NCI-H2227 treated with DMSO at 0.1 percent for 48 hours (cell line): ENCODE measurements around the gene CRYM.
"Not testable (repeated sequence)": the region's sequence is repeated elsewhere in the genome, so short reads cannot be mapped to it uniquely, and the experiment has no call there.

Experiments
- DNase-seq: peaks from one replicate; lab custom pipeline; 2025; lab: John Stamatoyannopoulos, UW

CRYM gene

GRCh38 chr16:21277927-21278706 is at the start of gene CRYM:
CRYM (minus strand) TSS chr16:21278290; CDS start chr16:21278251, 39 bp downstream.
- DNase-seq, result no peak

DNA sequence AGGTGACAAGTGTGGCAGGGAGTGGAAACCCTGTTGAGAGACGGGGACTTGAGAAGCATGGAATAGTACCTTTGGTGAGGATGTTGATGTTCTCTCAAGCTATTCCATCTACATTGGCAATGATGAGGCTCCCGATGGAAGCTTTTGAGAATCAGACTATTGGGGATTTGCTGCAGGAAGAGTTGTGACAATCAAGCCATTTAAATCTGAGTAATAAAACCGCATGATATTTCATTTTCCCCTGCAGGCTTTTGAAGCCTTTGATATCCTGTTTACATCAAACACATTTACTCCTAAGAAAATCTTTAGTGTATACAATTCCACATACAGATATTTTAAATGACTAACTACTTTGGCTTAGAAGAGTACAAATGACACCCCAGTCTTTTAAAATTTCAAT is 49.0 kb upstream of the CRYM start:
- no peak for DNase-seq

DNA sequence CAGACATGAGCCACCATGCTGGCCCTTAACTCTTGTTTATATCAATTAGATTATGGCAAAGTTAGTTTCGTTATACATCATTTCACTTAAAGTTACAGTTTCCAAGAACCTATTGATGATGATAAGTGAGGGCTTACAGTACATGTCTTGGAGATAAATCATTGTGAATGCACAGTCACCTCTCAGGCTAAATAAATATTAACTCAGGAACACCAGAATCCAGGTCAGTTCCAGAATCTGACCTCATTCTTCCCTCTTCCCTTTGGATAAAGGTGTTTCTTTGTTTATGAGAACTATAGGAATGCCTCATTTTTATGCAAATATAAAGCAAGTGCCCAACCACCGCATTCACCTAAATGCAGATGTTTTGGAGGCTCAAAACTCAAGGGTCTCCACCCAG is 48.4 kb upstream of the CRYM start:
- DNase-seq, result no peak

- DNase-seq, result no peak
Observed at GRCh38 chr16:21324267-21324666, 46.2 kb upstream of the CRYM start.

DNA sequence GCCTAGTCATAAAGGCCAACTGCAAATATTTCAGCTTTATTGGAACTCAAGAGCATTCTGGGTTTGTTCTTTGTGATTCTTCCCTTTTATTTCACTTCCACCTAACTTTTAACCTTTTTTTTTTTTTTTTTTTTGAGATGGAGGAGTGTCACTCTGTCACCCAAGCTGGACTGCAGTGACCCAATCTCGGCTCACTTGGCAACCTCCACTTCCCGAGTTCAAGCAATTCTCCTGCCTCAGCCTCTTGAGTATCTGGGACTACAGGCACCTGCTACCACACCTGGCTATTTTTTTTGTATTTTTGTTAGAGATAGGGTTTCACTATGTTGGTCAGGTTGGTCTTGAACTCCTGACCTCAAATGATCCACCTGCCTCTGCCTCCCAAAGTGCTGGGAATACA is 44.2 kb upstream of the CRYM start:
- DNase-seq, result not testable (repeated sequence)

- DNase-seq, result no peak
Observed at GRCh38 chr16:21321736-21322135, 43.6 kb upstream of the CRYM start.

DNA sequence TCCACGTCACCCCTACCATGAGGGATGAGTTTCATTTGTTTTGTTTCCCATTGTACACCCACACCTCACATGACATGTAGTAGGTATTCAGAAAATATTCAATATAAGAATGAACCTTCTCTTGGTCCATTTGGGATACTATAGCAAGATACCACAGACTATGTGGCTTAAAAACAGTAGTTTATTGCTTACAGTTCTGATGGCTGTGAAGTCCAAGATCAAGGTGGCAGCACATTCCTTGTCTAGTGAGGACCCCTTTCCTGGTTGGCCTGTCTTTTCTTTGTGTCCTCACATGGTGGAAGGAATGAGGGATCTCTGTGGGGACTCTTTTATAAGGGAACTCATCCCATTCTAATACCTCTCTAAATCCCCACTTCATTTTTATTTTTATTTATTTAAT is 36.2 kb upstream of the CRYM start:
- DNase-seq, result no peak

GRCh38 chr16:21312863-21313372 is 34.8 kb upstream of the CRYM start:
- not testable (repeated sequence) for DNase-seq

DNA sequence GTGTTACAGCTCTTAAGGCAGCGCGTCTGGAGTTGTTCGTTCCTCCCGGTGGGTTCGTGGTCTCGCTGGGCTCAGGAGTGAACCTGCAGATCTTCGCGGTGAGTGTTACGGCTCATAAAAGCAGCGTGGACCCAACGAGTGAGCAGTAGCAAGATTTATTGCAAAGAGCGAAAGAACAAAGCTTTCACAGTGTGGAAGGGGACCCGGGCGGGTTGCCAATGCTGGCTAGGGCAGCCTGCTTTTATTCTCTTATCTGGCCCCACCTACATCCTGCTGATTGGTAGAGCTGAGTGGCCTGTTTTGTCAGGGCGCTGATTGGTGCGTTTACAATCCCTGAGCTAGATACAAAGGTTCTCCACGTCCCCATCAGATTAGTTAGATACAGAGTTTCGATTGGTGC is 34.0 kb upstream of the CRYM start:
- not testable (repeated sequence) for DNase-seq

DNA sequence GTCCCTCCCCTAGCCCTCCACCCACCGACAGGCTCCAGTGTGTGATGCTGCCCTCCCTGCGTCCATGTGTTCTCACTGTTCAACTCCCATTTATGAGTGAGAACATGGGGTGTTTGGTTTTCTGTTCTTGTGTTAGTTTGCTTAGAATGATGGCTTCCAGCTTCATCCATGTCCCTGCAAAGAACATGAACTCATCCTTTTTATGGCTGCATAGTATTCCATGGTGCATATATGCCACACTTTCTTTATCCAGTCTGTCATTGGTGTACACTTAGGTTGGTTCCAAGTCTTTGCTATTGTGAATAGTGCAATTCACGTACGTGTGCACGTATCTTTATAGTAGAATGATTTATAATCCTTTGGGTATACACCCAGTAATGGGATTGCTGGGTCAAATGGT is 28.6 kb upstream of the CRYM start:
- DNase-seq, result not testable (repeated sequence)

- DNase-seq, result no peak
Observed at GRCh38 chr16:21302898-21303528, 24.9 kb upstream of the CRYM start.

DNA sequence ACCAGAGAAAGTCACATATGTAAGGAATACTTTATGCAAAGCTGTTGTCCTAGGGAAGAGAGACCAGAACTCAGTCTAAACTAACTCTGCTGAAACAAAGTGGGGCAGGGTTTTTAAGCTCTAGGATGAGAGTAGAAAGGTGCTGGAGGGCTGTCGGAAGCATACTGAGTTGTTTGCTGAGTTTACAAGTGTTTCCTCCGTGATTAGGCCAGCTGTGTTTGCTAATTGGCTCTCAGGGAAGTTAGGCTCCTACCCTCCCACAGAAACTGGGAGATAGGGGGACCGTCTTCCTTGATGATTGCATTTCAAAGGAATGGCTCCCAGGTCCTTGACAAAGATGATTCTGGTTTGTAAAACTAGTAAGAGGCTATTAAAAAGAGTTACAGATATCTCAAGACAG is 24.4 kb upstream of the CRYM start:
- DNase-seq, result no peak

DNA sequence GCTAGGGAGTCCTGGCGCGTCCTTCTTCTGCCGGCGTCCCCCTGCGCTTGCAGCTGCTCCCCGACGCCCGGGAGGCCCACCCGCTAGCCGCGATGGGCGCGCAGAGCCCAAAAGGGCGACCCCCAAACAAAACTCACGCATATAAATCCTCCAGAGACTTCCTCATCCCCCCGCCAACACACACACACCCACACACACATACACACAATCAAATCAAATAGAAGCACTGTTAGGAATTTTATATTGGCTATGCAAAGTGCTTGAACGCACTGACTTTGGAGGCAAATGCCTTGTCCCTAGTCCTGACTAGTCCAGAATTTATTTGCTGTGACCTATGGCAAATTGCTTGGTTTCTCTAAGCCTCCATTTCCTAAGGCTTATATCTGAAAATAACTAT is 23.8 kb upstream of the CRYM start:
- DNase-seq, result no peak

GRCh38 chr16:21301168-21301894 is 23.2 kb upstream of the CRYM start:
- peak; percentile 7 for DNase-seq

DNA sequence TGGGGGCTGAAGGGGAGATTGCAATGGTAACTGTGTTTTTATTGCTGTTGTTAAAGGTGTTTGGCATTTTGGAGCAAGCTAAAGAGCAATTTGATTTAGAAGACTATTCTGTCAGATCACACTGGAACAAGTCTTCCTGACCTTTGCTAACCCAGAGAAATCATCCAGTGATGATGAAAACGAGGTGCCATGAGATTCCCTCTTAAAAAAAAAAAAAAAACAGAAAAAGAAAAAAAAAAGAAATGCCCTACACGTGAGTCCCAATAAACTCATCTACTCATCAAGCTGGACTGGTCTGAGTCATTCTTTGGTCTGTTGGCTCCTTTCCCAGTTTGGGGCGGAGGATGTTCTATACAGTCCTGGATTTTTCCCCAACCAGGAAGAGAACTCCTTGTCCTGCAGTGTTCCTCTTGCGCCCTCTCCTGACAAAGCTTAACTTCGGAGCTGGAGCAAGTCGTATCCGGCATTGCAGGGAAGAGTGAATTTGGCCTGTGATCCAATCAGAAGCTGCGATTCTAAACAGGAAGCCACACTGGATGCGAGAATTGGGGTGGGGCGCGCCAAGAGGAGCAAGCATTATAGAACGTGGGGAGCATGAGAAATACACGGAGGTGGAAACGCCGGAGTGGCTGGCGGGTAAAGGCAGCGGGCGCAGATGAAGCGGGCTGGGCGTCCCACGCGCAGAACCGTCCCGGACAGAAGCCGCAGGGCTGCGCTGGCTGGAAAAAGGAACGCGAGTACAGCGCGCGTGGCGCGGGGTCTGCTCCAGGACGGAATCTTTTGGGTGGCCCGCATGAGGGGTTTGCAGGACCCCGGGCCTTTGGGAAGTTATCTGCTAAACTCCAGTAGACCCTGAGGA is 22.4 kb upstream of the CRYM start:
- DNase-seq, result peak; percentile 90

DNA sequence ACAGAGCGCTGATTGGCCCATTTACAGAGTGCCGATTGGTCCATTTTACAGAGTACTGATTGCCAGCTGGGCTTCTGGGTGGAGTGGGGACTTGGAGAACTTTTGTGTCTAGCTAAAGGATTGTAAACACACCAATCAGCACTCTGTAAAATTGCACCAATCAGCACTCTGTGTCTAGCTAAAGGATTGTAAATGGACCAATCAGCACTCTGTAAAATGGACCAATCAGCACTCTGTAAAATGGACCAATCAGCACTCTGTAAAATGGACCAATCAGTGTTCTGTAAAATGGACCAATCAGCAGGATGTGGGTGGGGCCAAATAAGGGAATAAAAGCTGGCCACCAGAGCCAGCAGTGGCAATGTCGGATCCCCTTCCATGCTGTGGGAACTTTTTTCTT is 11.7 kb upstream of the CRYM start:
- not testable (repeated sequence) for DNase-seq

DNA sequence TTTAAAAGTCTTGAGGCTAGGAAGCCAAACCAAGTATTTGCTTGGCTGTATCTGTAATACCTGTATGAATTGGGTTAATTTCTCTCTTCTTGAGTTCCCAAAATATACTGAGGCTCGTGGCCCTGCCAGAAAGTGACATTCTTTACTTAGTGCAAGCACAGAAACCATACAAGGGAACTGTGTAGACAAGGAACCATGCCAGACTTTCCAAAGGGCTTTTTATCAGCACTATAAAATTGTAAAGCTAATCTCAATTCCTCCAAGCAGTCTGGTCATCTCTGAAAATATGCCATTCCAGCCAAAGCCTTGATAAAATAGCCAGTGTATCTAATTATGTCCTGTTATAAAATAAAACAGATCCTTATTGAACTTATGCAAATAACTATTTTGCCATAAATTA is 7.2 kb upstream of the CRYM start:
- DNase-seq, result no peak

DNA sequence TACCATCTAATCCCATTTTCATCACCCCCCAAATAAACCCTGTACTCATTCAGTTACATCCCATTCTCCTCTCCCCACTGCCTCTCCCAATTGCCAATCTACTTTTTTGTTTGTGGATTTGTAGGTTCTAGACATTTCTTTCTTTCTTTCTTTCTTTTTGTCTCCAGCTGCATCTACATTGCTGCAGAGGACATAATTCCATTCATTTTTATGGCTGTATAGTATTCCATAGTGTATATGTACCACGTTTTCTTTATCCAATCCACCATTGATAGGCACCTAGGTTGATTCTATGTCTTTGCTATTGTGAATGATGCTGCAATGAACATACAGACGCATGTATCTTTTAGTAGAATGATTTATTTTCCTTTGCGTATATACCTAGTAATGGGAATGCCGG is 6.3 kb upstream of the CRYM start:
- no peak for DNase-seq

DNA sequence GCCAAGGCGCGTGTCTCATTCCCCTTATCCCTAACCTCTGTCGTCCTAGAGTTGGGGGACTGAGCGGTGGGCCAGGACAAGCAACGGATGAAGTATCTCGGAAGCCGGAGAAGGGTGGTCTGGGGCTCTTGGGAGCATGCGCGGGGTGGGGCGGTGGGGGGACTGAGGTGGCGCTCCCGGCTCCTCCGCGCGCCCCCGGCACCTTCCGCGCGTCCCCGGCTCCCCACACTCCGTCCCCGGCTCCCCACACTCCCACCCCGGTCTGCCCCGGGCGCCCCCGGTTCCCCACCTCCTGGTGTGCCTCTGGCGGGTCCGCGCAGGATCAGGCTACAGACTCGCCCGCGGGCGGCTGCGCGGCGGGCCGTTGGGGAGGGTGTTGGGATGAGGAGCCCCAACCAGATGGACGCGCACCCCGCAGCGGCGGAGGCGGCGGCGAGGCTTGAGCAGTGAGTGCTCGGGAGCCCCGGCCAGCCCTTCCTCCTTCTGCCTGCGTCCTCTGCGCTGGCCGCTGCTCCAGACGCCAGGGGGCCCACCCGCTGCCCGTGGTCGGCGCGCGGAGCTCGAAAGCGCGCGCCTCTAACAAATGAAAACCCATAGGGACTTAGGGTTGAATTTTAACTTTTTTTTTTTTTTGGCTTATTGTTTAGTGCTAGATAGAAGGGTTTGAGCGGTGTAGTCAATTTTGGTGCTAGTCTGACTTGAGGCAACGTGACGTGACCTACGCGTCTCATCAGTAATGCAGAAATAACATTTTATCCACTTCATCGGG is 5.6 kb upstream of the CRYM start:
- DNase-seq, result no peak

DNA sequence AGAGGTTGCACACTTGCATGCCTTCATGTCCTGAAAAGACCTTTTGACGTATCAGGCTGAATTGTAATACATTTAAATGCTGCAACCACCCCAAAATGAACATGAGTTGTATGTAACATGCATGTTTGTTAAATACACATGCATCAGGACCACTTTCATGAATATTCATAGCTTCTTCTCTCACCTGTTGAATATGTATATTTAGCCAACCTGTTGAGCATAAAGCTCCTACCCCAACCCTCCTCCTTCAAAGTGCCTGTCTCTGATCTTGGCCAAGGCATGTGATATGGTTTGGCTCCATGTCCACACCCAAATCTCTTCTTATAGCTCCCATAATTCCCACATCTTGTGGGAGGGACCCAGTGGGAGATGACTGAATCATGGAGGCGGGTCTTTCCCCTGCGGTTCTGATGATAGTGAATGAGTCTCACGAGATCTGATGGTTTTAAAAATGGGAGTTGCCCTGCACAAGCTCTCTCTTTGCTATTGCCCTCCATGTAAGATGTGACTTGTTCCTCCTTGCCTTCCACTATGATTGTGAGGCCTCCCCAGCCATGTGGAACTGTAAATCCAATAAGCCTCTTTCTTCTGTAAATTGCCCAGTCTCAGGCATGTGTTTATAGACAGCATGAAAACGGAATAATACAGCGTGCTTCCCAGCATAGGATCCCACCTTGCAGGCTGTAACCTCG is 3.8 kb upstream of the CRYM start:
- no peak for DNase-seq

- no peak for DNase-seq
Observed at GRCh38 chr16:21279501-21279900, 1.4 kb upstream of the CRYM start.
